GM20000 (cell line): ENCODE measurements around the gene ZC3H6.
"Not testable (repeated sequence)": the region's sequence is repeated elsewhere in the genome, so short reads cannot be mapped to it uniquely, and the experiment has no call there.

Source experiments
- DNase-seq: peaks from one replicate; pipeline ENCODE4 v3.0.0; 2012; ENCODE audit warnings: low spot score
- CTCF ChIP-seq: IDR thresholded peaks from 2 replicates; pipeline ENCODE4 v1.5.1; 2012; ENCODE audit warnings: mild to moderate bottlenecking, control low read depth; ENCODE audit errors: extremely low read depth, missing control alignments

ZC3H6 gene

DNA sequence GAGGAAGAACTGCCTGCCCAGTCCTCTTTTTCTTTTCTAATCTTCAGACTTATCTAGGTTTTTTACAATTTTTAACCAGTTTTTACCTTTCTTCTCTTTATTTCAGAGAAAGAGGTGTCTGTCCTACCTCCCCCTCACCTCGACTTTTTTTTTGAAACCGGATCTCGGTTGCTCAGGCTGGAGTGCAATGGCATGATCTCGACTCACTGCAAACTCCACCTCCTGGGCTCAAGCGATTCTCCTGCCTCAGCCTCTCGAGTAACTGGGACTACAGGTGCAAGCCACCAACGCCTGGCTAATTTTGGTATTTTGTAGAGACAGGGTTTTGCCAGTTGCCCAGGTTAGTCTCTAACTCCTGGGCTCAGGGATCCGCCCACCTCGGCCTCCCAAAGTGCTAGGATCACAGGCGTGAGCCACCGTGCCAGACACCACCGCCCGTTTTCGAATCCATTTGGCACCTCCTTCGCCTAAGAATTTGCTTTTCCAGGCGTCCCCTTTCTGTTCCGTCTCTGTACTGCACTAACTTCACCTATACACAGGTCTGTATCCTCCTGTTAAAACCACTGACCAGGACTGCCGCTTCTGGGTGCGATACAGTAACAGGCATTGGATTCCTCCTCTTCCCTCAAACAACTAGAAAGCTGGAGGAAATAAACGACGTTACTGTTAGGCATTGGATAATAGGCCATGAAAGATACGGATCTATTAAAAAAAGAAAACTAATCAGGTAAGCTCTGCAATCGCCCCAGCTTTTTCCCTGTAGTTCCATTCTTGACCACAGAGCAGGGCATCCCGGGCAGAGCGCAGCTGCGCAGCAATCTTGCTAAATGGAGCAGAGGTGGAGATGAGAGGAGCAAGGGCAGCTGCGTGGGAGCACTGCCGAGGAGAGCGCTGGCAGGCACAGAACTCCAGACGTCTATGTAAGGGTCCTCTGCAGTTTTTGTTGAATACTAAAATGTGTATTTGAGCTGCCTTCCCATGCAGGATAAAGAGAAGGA lies 69.9 kb downstream of the ZC3H6 start:
- no peak for TF ChIP-seq CTCF
- no peak for DNase-seq

- DNase-seq, result not testable (repeated sequence)
Measured at GRCh38 chr2:112352292-112352691, 76.9 kb downstream of the ZC3H6 start.

DNA sequence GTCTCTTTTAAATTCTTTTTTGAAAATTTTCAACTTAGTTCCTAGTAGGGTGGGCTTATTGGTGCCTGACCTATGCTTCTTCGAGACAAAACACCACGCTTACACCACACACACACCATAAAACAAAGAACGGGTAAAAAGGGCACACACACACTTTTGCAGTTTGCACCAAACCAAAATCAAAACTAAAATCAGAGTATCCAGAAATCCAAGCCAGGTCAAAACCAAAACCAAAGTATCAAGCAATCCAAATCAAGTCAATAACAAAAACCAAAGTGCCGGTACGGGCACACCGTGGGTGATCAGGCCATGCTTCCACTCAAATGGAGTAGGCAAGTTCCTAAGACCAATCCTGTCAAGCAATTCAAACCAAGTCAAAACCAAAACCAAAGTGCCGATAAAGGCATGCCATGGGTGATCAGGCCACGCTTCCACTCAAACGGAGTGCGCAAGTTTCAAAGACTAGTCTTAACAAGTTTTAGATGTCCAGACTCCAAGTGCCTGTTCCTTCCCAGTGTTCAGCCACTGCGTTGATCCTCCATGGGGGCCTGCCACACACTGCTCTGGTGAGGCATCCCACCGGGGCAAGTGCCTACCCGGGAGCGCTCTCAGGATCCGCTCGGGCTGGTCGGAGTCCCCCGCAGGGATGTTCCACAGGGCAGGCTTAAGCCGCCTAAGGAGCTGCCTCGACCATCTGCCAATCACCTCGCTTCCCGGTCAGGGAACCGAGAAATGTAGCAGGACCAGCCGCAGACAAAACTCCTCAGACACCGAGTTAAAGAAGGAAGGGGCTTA lies 77.6 kb downstream of the ZC3H6 start:
- DNase-seq, result not testable (repeated sequence)

GRCh38 chr2:112354335-112354734 lies 78.9 kb downstream of the ZC3H6 start:
- not testable (repeated sequence) for DNase-seq

DNA sequence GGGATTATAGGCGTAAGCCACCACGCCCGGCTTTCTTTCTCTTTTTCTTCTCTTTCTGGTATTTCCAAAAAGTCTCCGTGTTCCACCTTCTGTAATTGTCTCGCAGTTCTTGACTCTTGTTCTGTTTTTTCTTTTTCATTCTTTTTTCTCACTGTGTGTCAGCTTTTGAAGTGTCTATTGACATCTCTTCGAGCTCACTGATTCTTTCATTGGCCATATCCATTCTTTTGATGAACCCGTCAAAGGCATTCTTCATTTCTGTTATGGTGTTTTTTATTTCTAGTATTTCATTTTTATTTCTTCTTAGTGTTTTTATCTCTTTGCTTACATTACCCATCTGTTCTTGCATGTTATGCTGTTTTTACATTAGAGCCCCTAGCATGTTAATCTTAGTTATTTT lies 84.7 kb downstream of the ZC3H6 start:
- DNase-seq, result not testable (repeated sequence)
